Activated T-cell treated with anti-CD3 and anti-CD28 coated beads for 1 hour (primary cell): ENCODE data around the gene PGM2L1.
"Not testable (repeated sequence)": the region's sequence is repeated elsewhere in the genome, so short reads cannot be mapped to it uniquely, and the experiment has no call there.

Source experiments
- DNase-seq: peaks from one replicate; pipeline ENCODE4 v3.0.0-alpha.2; 2020; ENCODE audit warnings: low read depth

The PGM2L1 gene

GRCh38 chr11:74333193-74333592 is 65.0 kb downstream of the PGM2L1 start:
- no peak for DNase-seq

- DNase-seq: no peak
These were observed 65.9 kb downstream of the PGM2L1 start for GRCh38 chr11:74332291-74332690.

DNA sequence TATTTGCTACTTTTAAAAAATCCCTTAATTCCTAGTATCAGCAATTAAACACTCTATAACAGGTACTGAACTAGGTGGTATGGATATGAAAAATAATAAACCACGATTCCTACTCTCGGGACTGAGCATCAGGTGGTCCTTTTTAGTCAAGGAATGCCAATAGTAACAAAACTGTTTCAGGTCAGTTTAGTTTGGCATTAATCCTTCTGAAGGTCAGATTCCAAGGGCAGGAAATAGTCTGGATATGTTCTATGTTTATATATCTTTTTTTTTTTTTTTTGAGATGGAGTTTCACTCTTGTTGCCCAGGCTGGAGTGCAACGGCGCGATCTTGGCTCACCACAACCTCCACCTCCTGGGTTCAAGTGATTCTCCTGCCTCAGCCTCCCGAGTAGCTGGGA is 67.2 kb downstream of the PGM2L1 start:
- not testable (repeated sequence) for DNase-seq

- DNase-seq: no peak
These were observed 68.0 kb downstream of the PGM2L1 start for GRCh38 chr11:74330075-74330858.

DNA sequence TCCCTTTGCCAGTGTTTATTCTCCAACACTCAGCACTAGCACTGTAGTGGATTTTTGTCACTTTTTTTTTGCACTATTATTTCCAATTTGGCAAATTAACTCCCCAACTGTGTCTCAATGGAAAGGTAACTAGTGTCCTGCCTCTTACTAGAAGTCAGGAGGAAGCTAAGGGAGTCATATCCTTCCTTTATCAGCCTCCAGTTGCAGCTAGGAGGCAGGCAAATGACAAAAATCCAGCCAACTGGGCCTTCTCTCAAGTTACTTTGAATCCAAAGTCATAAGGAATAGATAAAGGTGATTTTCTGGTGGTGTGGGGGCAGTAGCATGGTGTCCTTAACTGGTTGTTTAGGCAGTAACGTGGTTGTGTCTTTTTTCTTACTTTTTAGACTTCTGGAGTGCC is 71.2 kb downstream of the PGM2L1 start:
- DNase-seq: no peak

DNA sequence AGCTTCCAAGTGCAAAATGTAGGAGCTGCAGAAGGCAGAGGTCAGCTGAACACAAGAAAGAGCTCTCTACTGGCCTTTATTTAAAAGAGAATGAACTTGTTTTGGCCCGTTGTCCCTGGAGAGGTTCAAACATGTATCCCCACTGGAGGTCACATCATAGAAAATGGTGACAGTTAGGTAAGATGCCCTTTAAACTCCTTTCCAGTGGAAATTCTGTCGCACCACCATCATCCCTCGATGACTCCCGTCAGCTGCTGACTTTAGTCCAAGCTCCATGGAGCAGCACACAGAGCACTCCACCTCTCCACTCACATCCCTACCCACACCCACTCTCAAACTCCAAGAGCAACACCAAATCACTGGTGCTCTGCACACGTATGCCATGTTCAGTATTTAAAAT is 71.6 kb downstream of the PGM2L1 start:
- no peak for DNase-seq

DNA sequence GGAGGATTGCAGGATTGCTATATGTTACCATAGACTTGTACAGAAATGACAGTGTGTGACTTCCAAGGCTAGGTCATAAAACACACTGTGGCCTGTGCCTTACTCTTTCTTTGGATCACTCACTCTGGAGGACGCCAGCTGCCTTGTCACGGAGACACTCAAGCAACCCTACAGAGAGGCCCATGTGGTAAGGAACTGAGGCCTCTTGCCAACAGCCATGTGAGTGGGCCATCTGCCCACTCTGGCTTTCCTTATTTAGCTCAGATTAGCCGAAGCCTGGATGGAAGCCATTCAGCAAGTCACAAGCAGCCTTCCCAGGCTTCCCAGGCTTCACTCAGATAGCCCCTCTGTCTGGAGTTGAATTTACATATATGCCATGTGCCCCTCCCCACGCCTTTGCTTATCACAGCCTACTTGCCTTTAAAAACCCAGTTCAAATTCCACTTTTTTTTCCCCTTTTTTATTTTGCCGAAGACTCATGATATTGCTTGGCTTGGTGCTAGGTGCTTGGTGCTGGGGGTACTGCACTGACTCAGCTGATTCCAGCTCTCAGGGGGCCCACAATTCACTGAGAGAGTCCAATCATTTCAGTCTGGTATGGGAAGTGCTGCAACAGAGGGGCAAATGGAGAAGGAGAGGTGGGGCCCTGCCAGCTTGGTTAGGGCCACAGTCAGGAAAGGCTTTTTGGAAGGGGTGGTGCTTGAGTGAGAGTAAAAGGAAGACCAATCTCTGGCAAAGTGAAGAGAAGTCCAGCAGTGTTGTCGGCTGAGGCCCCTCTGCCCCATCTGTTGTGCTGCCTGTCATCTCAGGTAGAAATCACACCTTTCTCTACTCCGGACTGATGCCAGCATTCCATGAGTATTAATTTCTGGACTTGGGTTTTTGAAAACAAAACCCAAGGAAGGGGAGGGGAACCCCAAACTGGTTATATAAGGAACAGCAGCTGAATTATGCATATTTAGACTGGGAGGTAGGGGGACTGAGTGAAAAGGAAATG is 72.3 kb downstream of the PGM2L1 start:
- DNase-seq: no peak

DNA sequence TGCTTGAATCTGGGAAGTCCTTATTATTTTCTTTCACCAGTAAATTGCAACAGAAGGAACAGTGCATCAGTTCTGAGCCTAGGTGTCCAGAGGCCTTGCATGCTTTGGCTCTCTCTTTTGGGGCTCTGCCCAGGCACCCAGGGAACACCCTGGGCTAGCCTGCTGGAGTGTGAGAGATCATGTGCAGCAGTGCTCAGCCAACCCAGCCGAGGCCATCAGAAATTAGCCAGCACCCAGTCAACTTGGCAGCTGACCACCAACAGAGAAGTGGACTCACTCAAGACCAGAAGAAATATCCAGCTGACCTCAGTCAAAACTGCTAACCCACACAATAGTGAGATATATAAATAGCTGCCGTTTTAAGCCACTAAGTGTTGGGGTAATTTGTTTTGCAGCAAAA is 75.6 kb downstream of the PGM2L1 start:
- no peak for DNase-seq

DNA sequence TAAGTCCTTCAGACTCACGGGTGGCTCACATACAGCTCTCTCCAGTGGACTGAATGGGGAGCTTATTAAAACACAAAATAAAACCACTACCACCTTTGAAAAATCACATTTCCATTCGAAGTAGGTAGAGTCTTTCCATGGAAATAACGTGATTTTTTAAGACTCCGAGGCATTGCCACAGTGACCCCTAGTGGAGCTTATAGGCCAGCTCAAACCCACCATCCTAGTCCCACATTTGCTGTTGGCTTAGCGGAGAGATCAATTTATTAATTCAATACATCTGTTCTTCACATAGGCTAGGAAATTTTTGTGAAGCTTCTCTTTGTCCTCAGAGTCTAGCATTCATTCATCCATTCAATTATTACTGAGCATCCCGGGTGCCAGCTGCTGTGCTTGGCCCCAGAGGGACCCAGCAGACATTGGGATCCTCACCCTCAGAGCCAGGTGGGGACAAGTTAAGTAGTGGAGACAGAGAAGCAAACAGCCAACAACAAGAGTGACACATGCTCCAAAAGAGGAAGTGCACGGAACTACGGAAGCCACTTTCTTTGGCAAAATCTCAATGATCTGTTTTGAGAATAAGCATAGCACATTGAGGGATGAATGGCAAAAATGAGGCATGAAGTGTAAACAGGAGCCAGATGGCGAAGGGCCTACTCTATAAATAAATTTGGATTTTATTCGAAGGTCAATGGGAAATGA is 76.6 kb downstream of the PGM2L1 start:
- no peak for DNase-seq

GRCh38 chr11:74320538-74320937 is 77.7 kb downstream of the PGM2L1 start:
- no peak for DNase-seq

DNA sequence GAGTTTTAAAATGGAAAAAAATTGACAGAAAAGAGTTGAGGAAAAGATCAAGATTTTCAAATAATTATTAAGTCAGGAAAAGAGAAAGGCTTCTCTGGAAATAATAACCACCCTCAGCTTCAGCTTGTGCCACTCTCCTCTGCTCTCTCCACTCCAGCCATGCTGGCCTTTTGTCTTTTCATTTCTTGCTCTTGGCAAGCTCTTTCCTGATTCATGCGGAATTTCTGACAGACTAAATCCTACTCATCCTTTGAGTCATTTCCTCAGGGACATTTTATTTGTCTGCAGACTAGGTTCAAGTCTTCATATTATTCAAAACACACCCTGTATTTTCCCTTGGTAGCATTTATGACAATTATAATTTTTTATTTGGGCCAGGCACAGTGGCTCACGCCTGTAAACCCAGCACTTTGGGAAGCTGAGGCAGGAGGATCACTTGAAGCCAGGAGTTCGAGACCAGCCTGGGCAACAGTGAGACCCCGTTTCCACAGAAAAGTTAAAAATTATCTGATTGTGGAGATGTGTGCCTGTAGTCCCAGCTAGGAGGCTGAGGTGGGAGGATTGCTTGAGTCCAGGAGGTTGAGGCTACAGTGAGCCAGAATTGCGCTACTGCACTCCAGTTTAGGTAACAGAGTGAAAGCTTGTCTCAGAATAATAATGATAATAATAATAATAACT is 79.0 kb downstream of the PGM2L1 start:
- no peak for DNase-seq

GRCh38 chr11:74318241-74318932 is 79.8 kb downstream of the PGM2L1 start:
- DNase-seq: no peak

- DNase-seq: no peak
These were observed 81.3 kb downstream of the PGM2L1 start for GRCh38 chr11:74316772-74317505.

- DNase-seq: no peak
These were observed 85.9 kb downstream of the PGM2L1 start for GRCh38 chr11:74312326-74312725.

- DNase-seq: peak; percentile 25
These were observed 86.8 kb downstream of the PGM2L1 start, which contains the start of gene P4HA3 for GRCh38 chr11:74311352-74311926. P4HA3 (minus strand) TSS chr11:74311640; CDS start chr11:74311611, 29 bp downstream.

GRCh38 chr11:74310857-74311256 is 87.4 kb downstream of the PGM2L1 start:
- no peak for DNase-seq

DNA sequence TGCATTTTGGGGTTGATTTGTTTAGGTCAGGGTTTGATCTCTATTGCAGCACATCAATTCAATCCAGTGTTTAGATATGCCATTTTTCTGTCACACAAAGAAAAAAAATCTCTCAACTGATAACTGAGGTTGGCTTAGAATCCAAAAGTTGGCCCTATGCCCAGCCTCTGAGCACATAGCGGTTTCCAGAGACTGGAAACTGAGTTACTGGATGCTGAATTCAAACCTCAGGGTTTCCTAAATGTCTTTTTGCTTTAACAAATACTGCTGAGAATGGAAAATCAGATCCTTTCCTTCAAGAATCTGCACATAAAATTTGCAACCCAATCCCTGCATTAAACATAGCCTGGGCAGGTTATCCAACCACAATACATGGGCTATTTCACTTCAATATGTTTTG is 90.8 kb downstream of the PGM2L1 start:
- no peak for DNase-seq

DNA sequence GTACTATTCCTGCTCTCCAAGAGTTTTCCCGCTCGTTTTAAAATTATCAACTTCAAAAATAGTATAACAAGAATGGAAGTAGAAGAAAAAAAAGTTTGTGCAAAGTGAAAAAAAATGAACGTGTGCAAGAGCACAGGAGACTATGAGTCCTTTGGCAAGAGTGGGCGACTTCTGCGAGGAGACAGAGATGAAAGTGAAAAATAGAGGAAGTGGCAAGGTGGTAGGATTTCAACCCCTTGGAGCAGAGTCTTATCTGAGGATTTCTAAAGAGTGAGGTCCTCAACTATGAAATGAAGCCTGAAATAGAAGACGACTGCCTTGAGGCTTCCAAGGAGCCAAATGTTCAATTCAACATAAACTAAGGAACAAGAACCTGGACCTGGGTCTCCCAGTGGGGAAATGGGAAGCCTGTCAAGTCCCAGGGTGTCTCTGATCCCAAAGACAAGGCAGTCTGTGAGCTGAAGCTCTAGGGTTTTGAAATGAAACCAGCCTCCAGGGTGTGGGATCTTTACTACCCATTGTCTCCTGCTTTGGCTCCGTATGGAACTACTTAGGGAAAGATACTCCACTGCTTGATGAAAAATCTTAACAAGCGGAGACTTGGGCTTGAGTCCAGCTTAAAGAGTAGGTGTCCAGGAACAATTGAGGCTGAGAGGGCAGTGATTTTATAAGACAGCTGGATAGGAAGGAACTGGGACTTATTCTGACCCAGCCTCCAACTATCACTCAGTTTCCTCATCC is 91.6 kb downstream of the PGM2L1 start:
- no peak for DNase-seq

DNA sequence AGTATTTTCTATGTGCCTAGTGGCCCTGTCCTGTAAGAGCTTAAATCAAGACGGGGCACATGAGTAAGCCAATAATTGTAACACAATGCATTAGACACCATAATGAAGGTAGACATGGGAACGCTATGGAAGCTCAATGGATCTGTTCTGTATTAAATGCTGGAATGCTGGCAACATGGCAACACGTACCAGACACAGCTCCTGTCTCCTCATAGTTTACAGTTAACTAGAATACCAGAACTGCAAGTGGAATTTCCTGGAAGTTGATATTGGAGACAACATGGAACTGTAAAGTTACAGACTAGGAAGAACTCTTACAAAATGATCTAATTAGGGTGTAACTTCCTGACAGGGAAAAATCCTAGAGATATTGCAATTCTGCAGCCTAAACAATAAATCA is 99.2 kb downstream of the PGM2L1 start:
- DNase-seq: no peak
